Prostate gland (tissue), 2 donors: ENCODE results near the gene ING5. TPM values are rescaled to one million over a fixed set of nuclear protein-coding genes. Genes with fewer than 3 reads are reported as not detected.

Experiments used
- DNase-seq: peaks from one replicate; pipeline ENCODE4 v3.0.0-alpha.2; 2019; ENCODE audit warnings: low spot score
- H3K27ac ChIP-seq, 2 donors: fragments of 200-600 bp; sonication (generic); 2 replicates each; pipeline ENCODE4 v1.5.1; 2017 to 2019
- H3K27me3 ChIP-seq: fragments of 200-600 bp; sonication (generic); replicated peaks from 2 replicates; pipeline ENCODE4 v1.5.1; 2019; ENCODE audit not compliant: insufficient read depth
- H3K36me3 ChIP-seq, 2 donors: fragments of 200-600 bp; sonication (generic); 1 replicate in 1 of 2; 2 replicates in 1 of 2; pipeline versions ENCODE4 v1.5.1 to v1.8.1; 2017 to 2019
- H3K4me1 ChIP-seq: fragments of 200-600 bp; sonication (generic); replicated peaks from 2 replicates; pipeline ENCODE4 v1.5.1; 2019
- H3K4me3 ChIP-seq, 2 donors: fragments of 200-600 bp; sonication (generic); 2 replicates each; pipeline ENCODE4 v1.5.1; 2017 to 2019
- H3K9me3 ChIP-seq: fragments of 200-600 bp; sonication (generic); 2 replicates; pipeline ENCODE4 v1.5.1; 2017
- POLR2A ChIP-seq: fragments of 450-650 bp; IDR thresholded peaks from one replicate; pipeline ENCODE4 v1.6.1; 2016; ENCODE audit warnings: antibody characterized with exemption, mild to moderate bottlenecking
- POLR2AphosphoS5 ChIP-seq: sonication (generic); formaldehyde crosslinking; IDR thresholded peaks from one replicate; pipeline ENCODE4 v1.6.1; 2017; ENCODE audit warnings: antibody characterized with exemption
- WGBS: methylation state at CpG from one replicate; pipeline ENCODE4 v1.1.5; 2018; 5-methylcytosine and 5-hydroxymethylcytosine counted together
- intact Hi-C: fragments of 100-400 bp; cut with DNase I; formaldehyde crosslinking; loops from one replicate; pipeline ENCODE4 v1.14.2; 2022
- total RNA-seq, 2 donors: library from RNA; depleted of rRNA; stranded (reverse); fragments of >200 nt; gene quantifications; one replicate each; pipeline ENCODE4 v1.1.0, GENCODE V29; 2016
- TF ChIP-seq, protein P1 (sequence below), 4 experiments: fragments of 200-600 bp in 2 of 4; fragments of 450-650 bp in 2 of 4; sonication (generic) in 2 of 4; IDR thresholded peaks; 1 replicate in 3 of 4; 2 replicates in 1 of 4; pipeline ENCODE4 v1.5.1; 2016 to 2019; ENCODE audit warnings: antibody characterized with exemption in 4 of 4, mild to moderate bottlenecking in 2 of 4, moderate library complexity in 2 of 4

ING5 gene
- total RNA-seq, 2 donors from 2014 or later = 65.6 to 84.8 TPM

DNA sequence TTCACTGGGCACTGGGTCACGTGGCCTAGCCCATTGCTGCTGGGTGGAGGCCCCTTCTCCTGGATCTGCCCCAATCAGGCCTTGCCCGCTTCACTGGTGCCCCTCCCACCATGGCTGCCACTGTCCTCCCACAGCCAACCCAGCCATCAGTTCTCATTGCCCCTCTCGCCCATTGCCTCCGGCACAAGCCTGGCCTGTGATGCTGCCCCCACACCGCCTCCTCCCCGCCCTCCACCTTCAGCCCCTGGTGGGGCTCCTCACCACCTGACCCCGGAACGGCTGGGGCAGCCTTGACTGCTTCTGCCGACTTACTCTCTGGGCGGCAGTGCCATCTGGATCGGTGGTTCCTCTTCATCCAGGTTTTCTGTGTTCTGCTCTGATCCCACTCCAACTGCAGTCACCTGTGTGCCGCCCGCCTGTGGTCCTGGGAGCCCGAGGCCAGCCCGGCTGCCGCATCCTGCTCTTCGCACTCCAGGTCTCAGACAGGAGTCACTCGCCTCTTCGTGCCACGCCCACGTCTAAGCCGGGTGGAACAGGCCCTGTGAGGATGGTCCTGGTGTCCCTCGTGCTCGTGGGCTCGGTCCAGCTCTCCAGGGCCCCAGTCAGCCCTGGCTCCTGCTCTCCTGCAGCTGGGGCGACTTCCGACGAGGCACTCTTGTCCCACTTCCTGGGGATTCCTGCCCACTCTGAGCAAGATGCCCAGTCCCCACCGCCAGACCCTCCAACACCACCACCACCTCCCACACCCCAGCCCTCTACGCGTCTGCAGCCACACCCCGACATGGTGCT lies 46.8 kb downstream of the ING5 start:
- 93% methylated on average over 32 of the region's 32 CpGs for WGBS

DNA sequence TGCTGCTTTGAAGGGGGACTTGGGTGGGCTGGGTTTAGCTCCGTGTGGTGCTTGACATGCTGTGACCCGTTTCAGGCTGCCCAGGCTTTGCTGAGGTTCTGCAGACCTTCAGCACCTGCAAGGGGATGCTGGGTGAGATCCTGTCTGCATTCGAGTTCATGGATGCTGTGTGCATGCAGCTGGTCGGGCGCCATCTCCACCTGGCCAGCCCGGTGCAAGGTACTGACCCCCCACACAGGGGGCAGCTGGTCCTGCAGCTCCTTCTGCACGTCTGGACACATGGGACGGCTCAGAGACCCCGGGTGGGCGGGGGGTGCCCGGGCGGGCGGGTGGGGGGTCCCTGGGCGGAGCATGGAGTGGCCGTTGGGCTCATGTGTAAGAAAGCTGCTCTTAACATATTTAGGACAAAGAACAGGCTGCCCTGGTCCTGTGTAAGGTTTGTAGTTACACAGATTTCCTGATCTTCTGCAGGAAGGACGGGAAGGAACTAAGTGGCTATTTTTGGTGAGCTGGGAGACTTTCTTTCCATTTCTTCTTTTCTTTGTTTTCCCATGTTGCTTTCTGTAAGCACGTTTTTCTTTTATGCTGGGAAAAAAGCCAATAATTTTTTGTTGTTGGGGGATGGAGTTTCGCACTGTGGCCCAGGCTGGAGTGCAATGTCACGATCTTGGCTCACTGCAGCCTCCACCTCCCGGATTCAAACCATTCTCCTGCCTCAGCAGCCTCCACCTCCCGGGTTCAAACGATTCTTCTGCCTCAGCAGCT lies 48.4 kb downstream of the ING5 start:
- intact Hi-C loops = no loop called here
- peaks cover 8 to 13% of the 10 kb centered on the region in 2 donors for H3K36me3 ChIP-seq
- H3K4me1 ChIP-seq = no peaks in the 10 kb centered on the region
- TF ChIP-seq POLR2A (no peak), POLR2AphosphoS5 (no peak)
- TF ChIP-seq, protein P1, sequence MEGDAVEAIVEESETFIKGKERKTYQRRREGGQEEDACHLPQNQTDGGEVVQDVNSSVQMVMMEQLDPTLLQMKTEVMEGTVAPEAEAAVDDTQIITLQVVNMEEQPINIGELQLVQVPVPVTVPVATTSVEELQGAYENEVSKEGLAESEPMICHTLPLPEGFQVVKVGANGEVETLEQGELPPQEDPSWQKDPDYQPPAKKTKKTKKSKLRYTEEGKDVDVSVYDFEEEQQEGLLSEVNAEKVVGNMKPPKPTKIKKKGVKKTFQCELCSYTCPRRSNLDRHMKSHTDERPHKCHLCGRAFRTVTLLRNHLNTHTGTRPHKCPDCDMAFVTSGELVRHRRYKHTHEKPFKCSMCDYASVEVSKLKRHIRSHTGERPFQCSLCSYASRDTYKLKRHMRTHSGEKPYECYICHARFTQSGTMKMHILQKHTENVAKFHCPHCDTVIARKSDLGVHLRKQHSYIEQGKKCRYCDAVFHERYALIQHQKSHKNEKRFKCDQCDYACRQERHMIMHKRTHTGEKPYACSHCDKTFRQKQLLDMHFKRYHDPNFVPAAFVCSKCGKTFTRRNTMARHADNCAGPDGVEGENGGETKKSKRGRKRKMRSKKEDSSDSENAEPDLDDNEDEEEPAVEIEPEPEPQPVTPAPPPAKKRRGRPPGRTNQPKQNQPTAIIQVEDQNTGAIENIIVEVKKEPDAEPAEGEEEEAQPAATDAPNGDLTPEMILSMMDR (IDR thresholded peaks at IDR 0.05) = no peak
- DNase-seq = no peak
- H3K9me3 ChIP-seq = no peaks in the 10 kb centered on the region
- no peak overlapping the region for H3K27ac ChIP-seq
- WGBS = 70% methylated on average over 22 of the region's 22 CpGs
- no peak overlapping the region for H3K4me3 ChIP-seq
- no peaks in the 10 kb centered on the region for H3K27me3 ChIP-seq

More for the DNA sequence above, 46.8 kb downstream of the ING5 start:
- Histone ChIP-seq H3K4me3 (no peak overlapping the region), H3K27ac (no peak overlapping the region), H3K27me3 (no peaks in the 10 kb centered on the region), H3K36me3 (peaks cover 12 to 13% of the 10 kb centered on the region in 2 donors), H3K9me3 (no peaks in the 10 kb centered on the region), H3K4me1 (no peaks in the 10 kb centered on the region)
- intact Hi-C loops = no loop called here
- no peak for DNase-seq
- TF ChIP-seq, protein P1 (IDR thresholded peaks at IDR 0.05) = no peak
- TF ChIP-seq POLR2A (no peak), POLR2AphosphoS5 (no peak)

DNA sequence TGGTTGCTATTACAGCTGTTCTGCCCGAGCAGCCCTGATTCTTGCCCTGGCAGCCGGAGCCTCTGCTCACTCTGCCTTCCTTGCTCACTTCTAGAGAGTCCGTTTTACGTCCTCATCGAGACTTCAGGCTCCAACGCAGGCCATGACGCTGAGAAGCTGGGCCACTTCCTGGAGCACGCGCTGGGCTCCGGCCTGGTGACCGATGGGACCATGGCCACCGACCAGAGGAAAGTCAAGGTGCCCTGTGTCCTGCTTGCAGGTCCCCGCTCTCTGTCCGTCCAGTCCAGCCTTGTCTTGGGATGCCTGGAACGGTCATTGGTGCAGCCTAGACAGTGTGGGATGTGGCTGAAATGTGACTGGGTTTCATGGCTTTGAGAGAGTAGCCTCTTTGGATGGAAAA lies 49.3 kb downstream of the ING5 start:
- Histone ChIP-seq H3K4me1 (no peaks in the 10 kb centered on the region), H3K9me3 (no peaks in the 10 kb centered on the region), H3K27me3 (no peaks in the 10 kb centered on the region), H3K4me3 (no peak overlapping the region), H3K27ac (no peak overlapping the region), H3K36me3 (peaks cover 8 to 18% of the 10 kb centered on the region in 2 donors)
- WGBS = 98% methylated on average over 15 of the region's 15 CpGs
- DNase-seq = no peak
- TF ChIP-seq POLR2A (no peak), POLR2AphosphoS5 (no peak)
- TF ChIP-seq, protein P1 (IDR thresholded peaks at IDR 0.05) = no peak
- intact Hi-C loops = no loop called here

DNA sequence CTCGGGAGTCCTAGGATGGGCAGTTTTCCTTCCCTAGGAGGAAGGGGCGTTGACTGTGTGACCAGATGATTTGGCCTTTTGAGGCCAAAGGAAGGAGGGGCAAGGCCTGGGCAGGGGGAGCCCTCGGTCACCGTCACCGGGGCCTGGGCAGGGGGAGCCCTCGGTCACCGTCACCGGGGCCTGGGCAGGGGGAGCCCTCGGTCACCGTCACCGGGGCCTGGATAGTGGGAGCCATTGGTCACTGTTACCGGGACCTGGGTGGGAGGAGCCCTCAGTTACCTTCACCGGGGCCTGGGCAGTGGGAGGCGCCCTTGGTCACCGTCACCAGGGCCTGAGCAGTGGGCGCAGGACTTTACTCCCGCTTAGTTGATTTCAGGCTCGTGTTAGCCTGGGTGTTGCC lies 49.9 kb downstream of the ING5 start:
- Histone ChIP-seq H3K27ac (no peak overlapping the region), H3K9me3 (no peaks in the 10 kb centered on the region), H3K4me1 (no peaks in the 10 kb centered on the region), H3K4me3 (no peak overlapping the region), H3K36me3 (peaks cover 8 to 18% of the 10 kb centered on the region in 2 donors), H3K27me3 (no peaks in the 10 kb centered on the region)
- 91% methylated on average over 18 of the region's 18 CpGs for WGBS
- no peak for DNase-seq
- intact Hi-C loops = no loop called here
- TF ChIP-seq, protein P1 (IDR thresholded peaks at IDR 0.05) = no peak
- TF ChIP-seq POLR2AphosphoS5 (no peak), POLR2A (no peak)
